GM18873 (cell line): ENCODE results near the gene OGFR.

Source experiments
- ATAC-seq: cut with Tn5 transposase; IDR thresholded peaks from one replicate; pipeline ENCODE4 v1.9.1; 2021; ENCODE audit warnings: mild to moderate bottlenecking, moderate library complexity, moderate number of reproducible peaks; ENCODE audit not compliant: unreplicated experiment, low FRiP score

Gene OGFR

GRCh38 chr20:62814060-62814708 is 9.5 kb downstream of the OGFR start:
- ATAC-seq: no peak

GRCh38 chr20:62814709-62815065 is 10.1 kb downstream of the OGFR start:
- no peak for ATAC-seq

GRCh38 chr20:62815066-62815991 is 10.7 kb downstream of the OGFR start:
- ATAC-seq: no peak

GRCh38 chr20:62816031-62816883 is 11.6 kb downstream of the OGFR start:
- ATAC-seq: no peak

- no peak for ATAC-seq
Measured at GRCh38 chr20:62816884-62817873, 12.5 kb downstream of the OGFR start, which contains the start of gene COL9A3. Gene COL9A3 (plus strand): TSS chr20:62817050. CDS start chr20:62817065, 15 bp downstream.

GRCh38 chr20:62817975-62818591 is 13.4 kb downstream of the OGFR start:
- no peak for ATAC-seq

GRCh38 chr20:62818592-62819493 is 14.2 kb downstream of the OGFR start:
- ATAC-seq: no peak

GRCh38 chr20:62819494-62820174 is 15.0 kb downstream of the OGFR start:
- ATAC-seq: no peak

GRCh38 chr20:62820208-62820961 is 15.8 kb downstream of the OGFR start:
- no peak for ATAC-seq

- ATAC-seq: no peak
Measured at GRCh38 chr20:62820962-62821725, 16.5 kb downstream of the OGFR start.

GRCh38 chr20:62821726-62822210 is 17.1 kb downstream of the OGFR start:
- no peak for ATAC-seq

GRCh38 chr20:62822239-62822787 is 17.7 kb downstream of the OGFR start:
- no peak for ATAC-seq

GRCh38 chr20:62822788-62823651 is 18.4 kb downstream of the OGFR start:
- ATAC-seq: no peak

- ATAC-seq: no peak
Measured at GRCh38 chr20:62823688-62824475, 19.2 kb downstream of the OGFR start.
